NCI-H526 treated with DMSO at 0.1 percent for 48 hours (cell line): ENCODE data around the gene OR5D13.

Experiments used
- DNase-seq: peaks from one replicate; lab custom pipeline; 2025; lab: John Stamatoyannopoulos, UW

The OR5D13 gene, protein sequence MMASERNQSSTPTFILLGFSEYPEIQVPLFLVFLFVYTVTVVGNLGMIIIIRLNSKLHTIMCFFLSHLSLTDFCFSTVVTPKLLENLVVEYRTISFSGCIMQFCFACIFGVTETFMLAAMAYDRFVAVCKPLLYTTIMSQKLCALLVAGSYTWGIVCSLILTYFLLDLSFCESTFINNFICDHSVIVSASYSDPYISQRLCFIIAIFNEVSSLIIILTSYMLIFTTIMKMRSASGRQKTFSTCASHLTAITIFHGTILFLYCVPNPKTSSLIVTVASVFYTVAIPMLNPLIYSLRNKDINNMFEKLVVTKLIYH

DNA sequence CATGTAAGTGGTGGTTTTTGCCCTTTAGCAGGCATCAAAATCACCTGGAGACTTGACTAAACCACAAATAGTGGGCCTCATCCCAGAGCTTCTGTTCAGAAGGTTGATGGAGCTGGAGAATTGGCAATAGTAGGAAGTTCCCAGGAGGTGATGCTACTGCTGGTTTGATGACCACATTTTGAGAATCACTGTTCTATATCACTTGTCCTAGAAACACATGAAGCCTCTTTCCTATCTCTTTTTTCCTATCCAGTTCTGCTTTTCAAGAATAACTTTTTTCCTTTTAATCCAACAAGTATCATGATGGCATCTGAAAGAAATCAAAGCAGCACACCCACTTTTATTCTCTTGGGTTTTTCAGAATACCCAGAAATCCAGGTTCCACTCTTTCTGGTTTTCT lies at the start of gene OR5D13:
Gene OR5D13, plus strand, starts transcription at position 301 of the 400 bp plus-strand sequence. Its CDS starts 0 bp downstream, at position 301.
- DNase-seq, result no peak

DNA sequence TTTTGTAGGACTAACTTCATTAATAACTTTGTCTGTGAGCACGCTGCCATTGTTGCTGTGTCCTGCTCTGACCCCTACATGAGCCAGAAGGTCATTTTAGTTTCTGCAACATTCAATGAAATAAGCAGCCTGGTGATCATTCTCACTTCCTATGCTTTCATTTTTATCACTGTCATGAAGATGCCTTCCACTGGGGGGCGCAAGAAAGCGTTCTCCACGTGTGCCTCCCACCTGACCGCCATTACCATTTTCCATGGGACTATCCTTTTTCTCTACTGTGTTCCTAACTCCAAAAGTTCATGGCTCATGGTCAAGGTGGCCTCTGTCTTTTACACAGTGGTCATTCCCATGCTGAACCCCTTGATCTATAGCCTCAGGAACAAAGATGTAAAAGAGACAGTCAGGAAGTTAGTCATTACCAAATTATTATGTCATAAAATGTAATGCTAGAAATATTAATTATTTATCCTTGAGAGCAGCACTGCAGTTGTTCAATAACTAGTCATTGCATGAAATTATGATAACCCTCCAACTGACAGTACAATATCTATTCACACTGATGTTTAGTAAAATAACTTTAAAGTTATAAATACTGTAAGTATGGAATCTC lies 46.4 kb upstream of the OR5D13 start:
- DNase-seq, result no peak

DNA sequence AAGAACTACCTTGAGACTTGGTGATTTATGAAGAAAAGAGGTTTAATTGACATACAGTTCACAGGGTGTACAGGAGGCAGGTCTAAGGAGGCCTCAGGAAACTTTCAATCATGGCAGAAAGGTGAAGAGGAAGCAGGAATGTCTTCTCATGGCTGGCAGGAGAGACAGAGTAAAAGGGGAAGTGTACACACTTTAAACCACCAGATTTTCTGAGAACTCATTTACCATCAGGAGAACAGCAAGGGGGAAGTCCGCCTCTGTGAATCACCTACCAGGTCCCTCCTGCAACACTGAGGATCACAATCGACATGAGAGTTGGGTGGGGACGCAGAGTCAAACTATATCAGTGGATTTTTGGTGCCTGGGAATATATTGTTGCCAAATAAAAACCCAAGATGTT lies 40.3 kb upstream of the OR5D13 start:
- no peak for DNase-seq

DNA sequence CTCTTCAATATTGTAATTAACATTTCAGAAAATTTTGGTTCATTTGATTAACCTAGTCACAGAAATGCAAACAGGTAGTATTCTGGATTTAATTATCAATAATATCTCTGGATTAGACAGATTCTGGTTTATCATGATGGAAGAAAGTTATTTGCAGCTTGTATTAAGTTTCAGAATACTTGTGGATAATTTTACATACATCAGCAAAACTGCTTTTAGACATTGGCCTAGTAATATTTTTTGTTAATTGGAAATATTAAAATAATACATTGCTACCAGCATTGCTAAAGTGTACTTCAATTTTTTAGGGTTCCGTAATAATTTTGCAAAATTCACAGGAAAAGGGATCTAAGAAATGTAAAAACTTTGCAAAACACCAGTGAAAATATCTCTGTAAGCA lies 18.4 kb downstream of the OR5D13 start:
- DNase-seq, result no peak

DNA sequence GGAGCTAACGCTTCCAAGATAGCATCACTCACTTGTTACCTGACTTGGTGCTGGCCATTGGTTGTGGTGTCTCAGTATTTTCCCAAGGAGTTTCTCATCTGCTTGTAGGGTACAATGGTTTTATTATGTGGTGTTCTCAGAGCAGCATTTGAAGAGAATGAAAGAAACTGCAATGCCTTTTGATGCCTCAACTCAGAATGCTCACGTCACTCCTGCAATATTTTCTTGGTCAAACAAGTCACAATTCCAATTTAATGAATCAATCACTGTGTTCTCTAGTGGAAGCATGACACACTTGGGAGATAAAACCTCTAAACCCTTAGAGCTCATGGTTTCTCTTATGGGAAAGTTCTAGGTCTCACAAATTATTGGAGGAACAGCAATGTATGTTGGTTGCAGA lies 20.1 kb downstream of the OR5D13 start:
- no peak for DNase-seq

DNA sequence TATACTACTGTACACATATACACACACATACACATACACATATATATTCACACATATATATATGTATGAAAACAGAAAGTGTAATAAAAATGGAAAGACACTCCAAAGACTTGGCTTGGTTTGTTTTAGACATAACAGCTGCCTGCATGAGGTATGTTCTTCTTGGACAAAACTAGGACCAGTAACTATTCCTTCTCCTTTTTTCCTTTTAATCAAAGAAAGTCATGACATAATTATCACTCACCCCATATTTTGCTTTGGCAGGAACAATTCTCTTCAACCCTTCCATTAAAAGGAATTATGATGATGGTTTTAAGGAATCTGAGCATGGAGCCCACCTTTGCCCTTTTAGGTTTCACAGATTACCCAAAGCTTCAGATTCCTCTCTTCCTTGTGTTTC lies 22.0 kb downstream of the OR5D13 start, which contains the start of gene OR5D14:
Gene OR5D14, plus strand, starts transcription at position 301 of the 400 bp plus-strand sequence. Its CDS starts 0 bp downstream, at position 301.
- no peak for DNase-seq

DNA sequence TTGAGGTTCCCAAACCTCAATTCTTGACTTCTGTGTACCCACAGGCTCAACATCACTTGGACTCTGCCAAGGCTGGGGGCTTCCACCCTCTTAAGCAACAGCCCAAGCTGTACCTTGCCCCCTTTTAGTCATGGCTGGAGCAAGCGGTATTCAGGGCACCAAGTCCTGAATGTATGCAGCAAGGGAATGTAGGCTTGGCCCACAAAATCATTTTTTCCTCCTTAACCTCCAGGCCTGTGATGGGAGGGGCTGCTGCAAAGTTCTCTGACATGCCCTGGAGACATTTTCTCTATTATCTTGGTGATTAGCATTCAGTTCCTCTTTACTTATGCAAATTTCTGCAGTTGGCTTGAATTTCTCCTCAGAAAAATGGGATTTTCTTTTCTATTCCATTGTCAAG lies 33.0 kb downstream of the OR5D13 start:
- no peak for DNase-seq

DNA sequence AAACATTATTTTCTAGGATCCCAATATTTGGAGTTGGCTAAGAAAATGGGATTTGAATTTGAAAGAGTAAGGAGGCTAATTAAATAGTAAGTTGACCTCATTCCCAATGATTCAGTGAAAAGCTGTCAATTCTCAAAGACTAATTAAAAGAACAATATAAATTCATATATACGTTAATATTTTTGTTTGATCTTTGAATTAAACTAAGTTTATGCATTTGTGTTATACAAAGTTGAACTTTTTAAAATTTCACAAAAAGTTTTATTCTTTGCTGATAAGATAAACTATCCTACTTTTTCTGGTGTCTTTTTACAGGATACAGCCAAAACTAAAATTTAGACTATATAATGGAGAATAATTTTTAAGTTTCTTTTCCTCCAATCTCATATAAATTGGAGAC lies 37.8 kb downstream of the OR5D13 start, which contains the start of gene OR5L1:
Gene OR5L1, plus strand, starts transcription at position 301 of the 400 bp plus-strand sequence. CDS start 100 bp downstream, outside the sequence.
- no peak for DNase-seq

DNA sequence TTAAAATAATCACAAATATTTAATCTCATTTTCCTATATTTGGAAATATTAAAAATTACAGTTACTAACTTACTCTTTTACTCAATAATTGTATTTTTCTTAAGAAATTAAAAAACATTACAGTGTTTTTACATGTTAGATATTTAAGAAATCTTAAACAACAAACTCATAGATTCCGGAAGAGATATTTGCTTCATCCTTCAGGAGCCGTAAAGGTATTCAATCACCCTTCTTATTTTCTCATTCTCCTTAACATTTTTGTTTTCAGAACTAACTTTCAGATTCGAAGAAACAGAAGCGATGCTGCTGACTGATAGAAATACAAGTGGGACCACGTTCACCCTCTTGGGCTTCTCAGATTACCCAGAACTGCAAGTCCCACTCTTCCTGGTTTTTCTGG lies 46.1 kb downstream of the OR5D13 start, which contains the start of gene OR5D18:
Gene OR5D18, plus strand, starts transcription at position 301 of the 400 bp plus-strand sequence. Its CDS starts 0 bp downstream, at position 301.
- no peak for DNase-seq
